Measurements from ENCODE around the gene TGM6. TPM values are rescaled to one million over a fixed set of nuclear protein-coding genes. Genes with fewer than 3 reads are reported as not detected.

The TGM6 gene
- total RNA-seq, 1 donor from 2014 or later: not detected

- no peak for TF ChIP-seq CTCF (IDR thresholded peaks at IDR 0.05; ENCODE audit: unreplicated experiment)
- H3K27ac Mint-ChIP-seq (ENCODE audit: unreplicated experiment): no peak overlapping the region
- no peaks in the 10 kb centered on the region for H3K9me3 Mint-ChIP-seq (ENCODE audit: unreplicated experiment)
- H3K27me3 Mint-ChIP-seq (ENCODE audit: unreplicated experiment): no peaks in the 10 kb centered on the region
- H3K4me3 Mint-ChIP-seq (ENCODE audit: unreplicated experiment): no peak overlapping the region
- H3K4me1 Mint-ChIP-seq (ENCODE audit: unreplicated experiment): no peaks in the 10 kb centered on the region
- DNase-seq (ENCODE audit: low spot score): no peak
- no peaks in the 10 kb centered on the region for H3K36me3 Mint-ChIP-seq (ENCODE audit: low read depth, unreplicated experiment)
Measured at GRCh38 chr20:2365666-2366065, 15.0 kb upstream of the TGM6 start.

- H3K36me3 Mint-ChIP-seq (ENCODE audit: low read depth, unreplicated experiment): no peaks in the 10 kb centered on the region
- TF ChIP-seq CTCF (IDR thresholded peaks at IDR 0.05; ENCODE audit: unreplicated experiment): no peak
- no peaks in the 10 kb centered on the region for H3K27me3 Mint-ChIP-seq (ENCODE audit: unreplicated experiment)
- H3K4me1 Mint-ChIP-seq (ENCODE audit: unreplicated experiment): no peaks in the 10 kb centered on the region
- no peak overlapping the region for H3K27ac Mint-ChIP-seq (ENCODE audit: unreplicated experiment)
- H3K9me3 Mint-ChIP-seq (ENCODE audit: unreplicated experiment): no peaks in the 10 kb centered on the region
- no peak overlapping the region for H3K4me3 Mint-ChIP-seq (ENCODE audit: unreplicated experiment)
- no peak for DNase-seq (ENCODE audit: low spot score)
Measured at GRCh38 chr20:2368621-2369020, 12.1 kb upstream of the TGM6 start.

GRCh38 chr20:2373098-2373497 is 7.6 kb upstream of the TGM6 start:
- Mint-ChIP-seq H3K9me3 (ENCODE audit: unreplicated experiment) (no peaks in the 10 kb centered on the region), H3K4me1 (ENCODE audit: unreplicated experiment) (no peaks in the 10 kb centered on the region), H3K36me3 (ENCODE audit: low read depth, unreplicated experiment) (no peaks in the 10 kb centered on the region), H3K4me3 (ENCODE audit: unreplicated experiment) (no peak overlapping the region), H3K27me3 (ENCODE audit: unreplicated experiment) (peaks cover 4% of the 10 kb centered on the region), H3K27ac (ENCODE audit: unreplicated experiment) (no peak overlapping the region)
- TF ChIP-seq CTCF (IDR thresholded peaks at IDR 0.05; ENCODE audit: unreplicated experiment): no peak
- DNase-seq (ENCODE audit: low spot score): no peak

- no peak overlapping the region for H3K27ac Mint-ChIP-seq (ENCODE audit: unreplicated experiment)
- no peak overlapping the region for H3K4me3 Mint-ChIP-seq (ENCODE audit: unreplicated experiment)
- H3K4me1 Mint-ChIP-seq (ENCODE audit: unreplicated experiment): no peaks in the 10 kb centered on the region
- no peak for TF ChIP-seq CTCF (IDR thresholded peaks at IDR 0.05; ENCODE audit: unreplicated experiment)
- H3K9me3 Mint-ChIP-seq (ENCODE audit: unreplicated experiment): no peaks in the 10 kb centered on the region
- H3K36me3 Mint-ChIP-seq (ENCODE audit: low read depth, unreplicated experiment): no peaks in the 10 kb centered on the region
- peaks cover 4% of the 10 kb centered on the region for H3K27me3 Mint-ChIP-seq (ENCODE audit: unreplicated experiment)
- no peak for DNase-seq (ENCODE audit: low spot score)
Measured at GRCh38 chr20:2374346-2375125, 6.2 kb upstream of the TGM6 start.

- Mint-ChIP-seq H3K27ac (ENCODE audit: unreplicated experiment) (no peak overlapping the region), H3K9me3 (ENCODE audit: unreplicated experiment) (no peaks in the 10 kb centered on the region), H3K27me3 (ENCODE audit: unreplicated experiment) (peaks cover 5% of the 10 kb centered on the region), H3K36me3 (ENCODE audit: low read depth, unreplicated experiment) (no peaks in the 10 kb centered on the region), H3K4me3 (ENCODE audit: unreplicated experiment) (no peak overlapping the region), H3K4me1 (ENCODE audit: unreplicated experiment) (no peaks in the 10 kb centered on the region)
- no peak for TF ChIP-seq CTCF (IDR thresholded peaks at IDR 0.05; ENCODE audit: unreplicated experiment)
- no peak for DNase-seq (ENCODE audit: low spot score)
Measured at GRCh38 chr20:2378893-2379292, 1.8 kb upstream of the TGM6 start.

All from endothelial cell (in vitro differentiated cells).